Keratinocyte (primary cell): Measurements from ENCODE around the gene ABHD4. TPM values are rescaled to one million over a fixed set of nuclear protein-coding genes. Genes with fewer than 3 reads are reported as not detected.

ENCODE experiments used
- DNase-seq: peaks from one replicate; pipeline ENCODE4 v3.0.0-alpha.2; 2011; ENCODE audit warnings: low read depth, missing footprints, low spot score
- FAIRE-seq: peaks from 2 replicates; lab custom pipeline; 2011; peaks lifted over from hg19 to GRCh38; lab: Jason Lieb, UNC
- H2AFZ ChIP-seq: 2 replicates; pipeline ENCODE4 v1.6.0; 2012; ENCODE audit warnings: low read length, control low read depth, inconsistent platforms; ENCODE audit not compliant: control insufficient read depth
- H3K27ac ChIP-seq: 2 replicates; pipeline ENCODE4 v1.5.1; 2011; ENCODE audit warnings: low read length; ENCODE audit not compliant: control insufficient read depth, insufficient read depth
- H3K27me3 ChIP-seq: 3 replicates; pipeline ENCODE4 v1.6.0; 2011; ENCODE audit warnings: low read length; ENCODE audit not compliant: control insufficient read depth, insufficient read depth; ENCODE audit errors: extremely low read depth
- H3K36me3 ChIP-seq, 2 experiments: 2 replicates in 1 of 2; 3 replicates in 1 of 2; pipeline ENCODE4 v1.5.1; 2011; ENCODE audit warnings: low read length in 2 of 2, mild to moderate bottlenecking in 1 of 2; ENCODE audit not compliant: control insufficient read depth in 2 of 2, insufficient read depth in 2 of 2; ENCODE audit errors: extremely low read depth in 1 of 2
- H3K4me1 ChIP-seq: 3 replicates; pipeline ENCODE4 v1.5.1; 2011; ENCODE audit warnings: low read length; ENCODE audit not compliant: control insufficient read depth, insufficient read depth; ENCODE audit errors: extremely low read depth
- H3K4me2 ChIP-seq: 3 replicates; pipeline ENCODE4 v1.6.0; 2011; ENCODE audit warnings: low read depth, low read length; ENCODE audit not compliant: control insufficient read depth, insufficient read depth; ENCODE audit errors: extremely low read depth
- H3K4me3 ChIP-seq, 3 experiments: fragments of 200-600 bp in 1 of 3; sonication (generic) in 1 of 3; 2 replicates in 2 of 3; 3 replicates in 1 of 3; pipeline ENCODE4 v1.5.1; 2011 to 2016; ENCODE audit warnings: low read length in 3 of 3, mild to moderate bottlenecking in 3 of 3, control low read depth in 2 of 3, inconsistent platforms in 1 of 3, low read depth in 1 of 3, mixed read lengths in 1 of 3, mixed run types in 1 of 3, moderate library complexity in 1 of 3; ENCODE audit not compliant: control insufficient read depth in 2 of 3, insufficient read depth in 2 of 3; ENCODE audit errors: extremely low read depth in 1 of 3
- H3K79me2 ChIP-seq: 2 replicates; pipeline ENCODE4 v1.6.0; 2012; ENCODE audit warnings: low read length; ENCODE audit not compliant: control insufficient read depth, insufficient read depth
- H3K9ac ChIP-seq: 3 replicates; pipeline ENCODE4 v1.6.0; 2011; ENCODE audit warnings: low read length; ENCODE audit not compliant: control insufficient read depth, insufficient read depth; ENCODE audit errors: extremely low read depth
- H3K9me1 ChIP-seq: 3 replicates; pipeline ENCODE4 v1.6.0; 2011; ENCODE audit warnings: low read length; ENCODE audit not compliant: control insufficient read depth, insufficient read depth; ENCODE audit errors: extremely low read depth
- H3K9me3 ChIP-seq: 2 replicates; pipeline ENCODE4 v1.5.1; 2012; ENCODE audit warnings: low read depth, low read length; ENCODE audit not compliant: control insufficient read depth
- H4K20me1 ChIP-seq: 3 replicates; pipeline ENCODE4 v1.6.0; 2011; ENCODE audit warnings: low read length; ENCODE audit not compliant: control insufficient read depth, insufficient read depth; ENCODE audit errors: extremely low read depth
- CTCF ChIP-seq, 3 experiments: IDR thresholded peaks in 1 of 3; conservative IDR thresholded peaks in 1 of 3; optimal IDR thresholded peaks in 1 of 3; 2 replicates in 2 of 3; 3 replicates in 1 of 3; pipeline versions ENCODE3 to v1.5.1; 2011; ENCODE audit warnings: low read length in 3 of 3, mild to moderate bottlenecking in 3 of 3, moderate library complexity in 2 of 3, control low read depth in 1 of 3, inconsistent platforms in 1 of 3; ENCODE audit not compliant: insufficient read depth in 2 of 3; ENCODE audit errors: extremely low read depth in 1 of 3
- EZH2 ChIP-seq: IDR thresholded peaks from one replicate; pipeline ENCODE4 v1.6.1; 2012; ENCODE audit warnings: inconsistent platforms, mild to moderate bottlenecking, low read length, moderate library complexity
- dilution Hi-C: fragments of 300-500 bp; cut with MboI; formaldehyde crosslinking; loops from one replicate; pipeline ENCODE4 v1.7.0; 2020; ENCODE audit warnings: low sequenced_read_pairs; ENCODE audit not compliant: extremely low pct_ligation_motif_present
- polyA plus RNA-seq, 5 experiments: library from polyadenylated mRNA; depleted of rRNA in 3 of 5; stranded (reverse) in 3 of 5; stranded (forward) in 1 of 5; unstranded in 1 of 5; fragments of >200 nt; gene quantifications; 1 replicate in 1 of 5; 2 replicates in 3 of 5; 3 replicates in 1 of 5; pipeline versions ENCODE4 v1.2.1 to v1.2.3, GENCODE V29; 2011 to 2012; ENCODE audit warnings: missing spikeins in 2 of 5, low read depth in 1 of 5, low replicate concordance in 1 of 5

ABHD4 gene
- polyA plus RNA-seq, 1 donor (not counting 4 experiments of a cell fraction or from before 2014, with no cell fraction given), result 17.7 TPM

- Histone ChIP-seq H3K36me3 (no peaks in the 10 kb centered on the region), H3K9ac (no peak overlapping the region), H3K79me2 (peaks cover 8% of the 10 kb centered on the region), H3K9me1 (no peaks in the 10 kb centered on the region), H3K4me1 (peaks cover 5% of the 10 kb centered on the region), H3K4me3 (no peak overlapping the region), H3K4me2 (no peak overlapping the region), H3K27me3 (no peaks in the 10 kb centered on the region), H3K9me3 (no peaks in the 10 kb centered on the region), H3K27ac (no peak overlapping the region), H4K20me1 (no peaks in the 10 kb centered on the region), H2AFZ (no peak overlapping the region)
- FAIRE-seq, result no peak
- dilution Hi-C loops, result no loop called here
- DNase-seq, result no peak
- TF ChIP-seq CTCF (optimal IDR thresholded peaks at IDR 0.05 in 1 of 3, IDR thresholded peaks at IDR 0.05 in 1 of 3, conservative IDR thresholded peaks at IDR 0.05 in 1 of 3; ENCODE audit: extremely low read depth in 1 of 3, insufficient read depth in 2 of 3, low read length in 3 of 3), result no peak
- no peak for TF ChIP-seq EZH2
Observed at GRCh38 chr14:22593189-22593588, 4.9 kb upstream of the ABHD4 start.

- Histone ChIP-seq H3K9ac (no peak overlapping the region), H3K27me3 (no peaks in the 10 kb centered on the region), H3K9me3 (no peaks in the 10 kb centered on the region), H4K20me1 (no peaks in the 10 kb centered on the region), H3K4me3 (no peak overlapping the region), H3K27ac (no peak overlapping the region), H3K4me1 (peaks cover 6% of the 10 kb centered on the region), H3K9me1 (no peaks in the 10 kb centered on the region), H3K36me3 (no peaks in the 10 kb centered on the region), H3K79me2 (peaks cover 4% of the 10 kb centered on the region), H3K4me2 (no peak overlapping the region), H2AFZ (no peak overlapping the region)
- no peak for FAIRE-seq
- DNase-seq, result no peak
- no peak for TF ChIP-seq EZH2
- no peak for TF ChIP-seq CTCF (optimal IDR thresholded peaks at IDR 0.05 in 1 of 3, IDR thresholded peaks at IDR 0.05 in 1 of 3, conservative IDR thresholded peaks at IDR 0.05 in 1 of 3; ENCODE audit: extremely low read depth in 1 of 3, insufficient read depth in 2 of 3, low read length in 3 of 3)
- dilution Hi-C loops, result no loop called here
Observed at GRCh38 chr14:22593601-22594000, 4.5 kb upstream of the ABHD4 start.
